Activated effector memory CD4-positive, alpha-beta T cell treated with anti-CD3 and anti-CD28 coated beads, Interleukin-2, amount 50 U/mL, for 16 hours (primary cell): ENCODE results near the gene EYA3.

Experiments
- DNase-seq: peaks from one replicate; pipeline ENCODE4 v3.0.0-alpha.2; 2020

Gene EYA3

GRCh38 chr1:27967106-27967883 is 121.1 kb downstream of the EYA3 start:
- DNase-seq = no peak

DNA sequence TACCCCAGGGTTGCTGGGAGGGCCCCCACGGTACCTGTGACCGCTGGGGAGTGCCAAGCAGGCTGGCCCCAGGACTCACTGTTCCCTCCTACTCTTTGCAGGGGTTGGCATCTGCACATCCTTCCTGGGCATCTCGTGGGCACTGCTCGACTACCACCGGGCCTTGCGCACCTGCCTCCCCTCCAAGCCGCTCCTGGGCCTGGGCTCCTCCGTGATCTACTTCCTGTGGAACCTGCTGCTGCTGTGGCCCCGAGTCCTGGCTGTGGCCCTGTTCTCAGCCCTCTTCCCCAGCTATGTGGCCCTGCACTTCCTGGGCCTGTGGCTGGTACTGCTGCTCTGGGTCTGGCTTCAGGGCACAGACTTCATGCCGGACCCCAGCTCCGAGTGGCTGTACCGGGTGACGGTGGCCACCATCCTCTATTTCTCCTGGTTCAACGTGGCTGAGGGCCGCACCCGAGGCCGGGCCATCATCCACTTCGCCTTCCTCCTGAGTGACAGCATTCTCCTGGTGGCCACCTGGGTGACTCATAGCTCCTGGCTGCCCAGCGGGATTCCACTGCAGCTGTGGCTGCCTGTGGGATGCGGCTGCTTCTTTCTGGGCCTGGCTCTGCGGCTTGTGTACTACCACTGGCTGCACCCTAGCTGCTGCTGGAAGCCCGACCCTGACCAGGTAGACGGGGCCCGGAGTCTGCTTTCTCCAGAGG is 121.9 kb downstream of the EYA3 start:
- no peak for DNase-seq

DNA sequence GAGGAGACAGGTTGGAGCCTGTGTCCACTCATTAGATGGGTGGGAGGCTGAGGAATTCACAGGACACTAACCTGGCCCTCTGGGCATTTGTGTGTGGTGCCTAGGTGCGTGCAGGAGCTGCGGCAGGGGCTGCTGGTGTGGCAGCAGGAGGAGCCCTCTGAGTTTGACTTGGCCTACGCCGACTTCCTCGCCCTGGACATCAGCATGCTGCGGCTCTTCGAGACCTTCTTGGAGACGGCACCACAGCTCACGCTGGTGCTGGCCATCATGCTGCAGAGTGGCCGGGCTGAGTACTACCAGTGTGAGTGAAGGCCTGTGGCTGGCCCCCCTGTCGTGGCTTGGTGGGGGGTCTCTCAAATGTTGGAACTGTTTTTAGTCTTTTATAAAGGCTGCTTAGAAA is 125.0 kb downstream of the EYA3 start:
- DNase-seq = no peak

DNA sequence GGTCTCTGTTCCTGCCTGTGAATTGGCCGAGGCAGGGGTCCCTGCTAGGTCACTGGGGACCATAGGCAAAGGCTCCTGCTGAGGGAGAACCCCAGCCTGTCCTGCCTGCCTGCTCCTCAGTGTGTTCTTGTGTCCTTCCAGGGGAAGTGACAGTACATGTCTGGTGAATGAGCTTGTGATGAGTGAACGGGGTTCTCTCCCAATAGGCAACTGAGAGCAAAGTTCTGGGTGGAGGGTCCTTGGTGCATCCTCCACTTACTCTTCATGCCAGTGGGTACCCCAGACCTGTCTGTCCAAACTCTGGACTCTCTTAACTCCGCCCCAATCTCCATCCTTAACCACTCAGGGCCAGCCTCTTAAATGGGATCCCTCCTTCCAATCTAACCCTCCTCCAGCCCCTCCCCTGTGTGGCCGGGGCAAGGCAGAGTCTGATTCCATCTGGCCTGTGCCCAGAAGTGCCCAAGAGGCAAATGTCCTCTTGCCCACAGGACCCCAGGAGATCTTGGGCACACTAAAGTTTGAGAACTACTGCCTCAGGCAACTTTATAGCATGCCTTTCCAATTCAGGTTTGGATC is 126.7 kb downstream of the EYA3 start:
- DNase-seq = peak; percentile 47

DNA sequence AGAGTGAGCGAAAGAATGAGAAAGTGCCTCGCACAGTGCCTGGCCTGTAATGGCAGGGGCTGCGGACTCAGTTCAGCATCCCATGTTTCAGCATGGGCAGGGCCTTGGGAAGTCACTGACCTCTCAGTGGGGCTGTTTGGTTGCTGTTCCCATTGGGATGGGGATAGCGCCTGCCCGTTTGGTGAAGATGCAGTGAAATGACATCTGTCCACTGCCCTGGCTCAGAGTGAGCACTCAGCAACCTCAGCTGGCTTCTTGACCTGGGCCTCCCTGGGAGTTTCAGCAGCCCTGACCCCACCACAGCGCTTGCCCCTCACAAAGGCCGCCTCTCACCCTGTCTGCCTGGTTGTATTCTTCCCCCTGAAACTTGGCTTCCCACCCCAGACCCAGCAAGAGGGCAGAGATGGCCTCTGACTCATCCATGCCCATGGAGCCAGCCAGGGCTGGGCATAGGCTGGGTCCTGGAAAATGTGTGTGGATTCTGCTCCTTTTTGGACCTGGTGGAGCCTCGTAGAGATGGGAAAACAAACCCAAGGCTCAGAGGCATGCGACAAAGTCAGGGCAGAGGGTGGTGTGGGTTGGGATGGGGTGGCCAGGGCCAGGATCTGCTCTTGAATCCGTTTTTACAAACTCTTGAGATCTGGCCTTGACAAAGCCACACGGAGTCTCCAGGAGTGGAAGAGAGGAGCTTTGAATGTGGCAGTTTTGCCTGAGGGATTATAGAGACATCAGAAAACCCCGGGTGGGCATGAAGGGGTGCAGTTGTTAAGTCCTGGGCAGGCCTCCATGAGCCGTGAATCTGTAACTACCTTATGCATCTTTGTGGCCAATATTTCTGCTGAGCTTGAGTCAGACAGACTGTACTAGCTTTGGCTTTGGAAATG is 127.4 kb downstream of the EYA3 start:
- DNase-seq = peak; percentile 61

DNA sequence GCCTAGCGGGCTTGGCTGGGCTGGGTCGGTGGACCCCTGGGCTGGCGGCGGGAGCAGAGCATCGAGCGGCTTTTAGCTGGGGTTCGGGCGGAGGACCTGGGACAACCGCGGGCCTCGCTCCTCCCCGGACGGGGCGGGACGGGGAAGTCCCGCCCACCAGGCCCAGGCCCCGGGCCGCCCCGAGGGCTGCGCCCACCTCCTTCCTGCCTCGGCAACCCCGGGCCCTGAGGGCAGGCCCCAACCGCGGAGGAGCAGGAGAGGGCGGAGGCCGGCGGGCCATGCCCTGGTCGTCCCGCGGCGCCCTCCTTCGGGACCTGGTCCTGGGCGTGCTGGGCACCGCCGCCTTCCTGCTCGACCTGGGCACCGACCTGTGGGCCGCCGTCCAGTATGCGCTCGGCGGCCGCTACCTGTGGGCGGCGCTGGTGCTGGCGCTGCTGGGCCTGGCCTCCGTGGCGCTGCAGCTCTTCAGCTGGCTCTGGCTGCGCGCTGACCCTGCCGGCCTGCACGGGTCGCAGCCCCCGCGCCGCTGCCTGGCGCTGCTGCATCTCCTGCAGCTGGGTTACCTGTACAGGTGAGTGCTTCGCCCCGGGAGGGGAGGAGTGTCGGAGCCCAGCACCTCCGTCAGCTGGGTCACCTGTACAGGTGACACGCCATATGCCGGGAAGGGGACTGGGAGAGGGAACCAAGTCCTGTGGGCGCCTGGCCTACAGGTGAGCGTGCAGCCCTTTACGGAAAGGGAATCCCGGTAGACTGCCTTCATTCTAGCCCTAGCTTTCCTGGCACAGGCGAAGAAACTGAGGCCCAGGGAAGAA is 128.4 kb downstream of the EYA3 start, which contains the start of gene XKR8:
Gene XKR8 (plus strand): TSS at position 182 of the 812 bp plus-strand sequence. CDS start 97 bp downstream, at position 279.
- peak; percentile 95 for DNase-seq

DNA sequence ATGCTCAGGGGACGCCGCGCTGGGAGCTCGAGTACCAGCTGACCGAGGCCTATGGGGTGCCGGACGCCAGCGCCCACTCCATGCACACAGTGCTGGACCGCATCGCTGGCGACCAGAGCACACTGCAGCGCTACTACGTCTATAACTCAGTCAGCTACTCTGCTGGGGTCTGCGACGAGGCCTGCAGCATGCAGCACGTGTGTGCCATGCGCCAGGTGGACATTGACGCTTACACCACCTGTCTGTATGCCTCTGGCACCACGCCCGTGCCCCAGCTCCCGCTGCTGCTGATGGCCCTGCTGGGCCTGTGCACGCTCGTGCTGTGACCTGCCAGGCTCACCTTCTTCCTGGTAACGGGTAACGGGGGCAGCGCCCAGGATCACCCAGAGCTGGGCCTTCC is 129.9 kb downstream of the EYA3 start:
- DNase-seq = no peak

DNA sequence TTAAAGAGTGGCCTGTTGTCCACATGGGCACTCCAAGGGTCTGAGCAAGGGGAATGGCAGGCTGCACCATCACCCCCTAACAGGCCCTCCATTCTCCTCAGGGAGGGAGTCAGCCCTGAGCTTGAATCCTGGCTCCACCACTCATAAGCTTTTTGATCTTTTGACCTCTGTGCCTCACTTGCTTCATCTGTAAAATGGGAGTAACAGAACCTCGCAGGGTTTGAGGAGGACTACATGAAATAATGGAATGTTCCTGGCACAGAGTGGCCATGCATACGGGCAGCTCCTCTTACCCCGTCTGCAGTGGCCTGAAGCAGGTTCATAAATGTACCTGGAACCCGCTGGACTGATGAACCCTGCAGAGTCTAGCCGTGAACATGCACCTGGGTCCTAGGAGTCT is 130.8 kb downstream of the EYA3 start:
- no peak for DNase-seq

GRCh38 chr1:27956761-27957160 is 131.6 kb downstream of the EYA3 start:
- no peak for DNase-seq

- no peak for DNase-seq
Measured at GRCh38 chr1:27955076-27955475, 133.3 kb downstream of the EYA3 start.

DNA sequence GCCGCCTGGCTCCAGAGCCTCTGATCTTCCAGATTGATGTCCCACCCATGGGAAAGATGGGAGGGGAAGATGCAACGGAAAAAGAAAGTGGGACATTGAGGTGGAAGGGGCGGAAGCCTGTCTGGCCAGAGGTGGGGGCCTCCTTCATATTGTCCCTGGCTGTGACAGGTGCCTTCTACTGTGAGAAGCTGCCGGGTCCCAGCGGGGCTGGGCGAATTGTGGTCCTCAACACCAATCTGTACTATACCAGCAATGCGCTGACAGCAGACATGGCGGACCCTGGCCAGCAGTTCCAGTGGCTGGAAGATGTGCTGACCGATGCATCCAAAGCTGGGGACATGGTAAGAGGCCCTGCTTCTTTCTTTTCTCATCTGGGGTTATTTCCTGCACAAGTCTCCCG is 134.2 kb downstream of the EYA3 start:
- no peak for DNase-seq

- DNase-seq = no peak
Measured at GRCh38 chr1:27952147-27952546, 136.3 kb downstream of the EYA3 start.

DNA sequence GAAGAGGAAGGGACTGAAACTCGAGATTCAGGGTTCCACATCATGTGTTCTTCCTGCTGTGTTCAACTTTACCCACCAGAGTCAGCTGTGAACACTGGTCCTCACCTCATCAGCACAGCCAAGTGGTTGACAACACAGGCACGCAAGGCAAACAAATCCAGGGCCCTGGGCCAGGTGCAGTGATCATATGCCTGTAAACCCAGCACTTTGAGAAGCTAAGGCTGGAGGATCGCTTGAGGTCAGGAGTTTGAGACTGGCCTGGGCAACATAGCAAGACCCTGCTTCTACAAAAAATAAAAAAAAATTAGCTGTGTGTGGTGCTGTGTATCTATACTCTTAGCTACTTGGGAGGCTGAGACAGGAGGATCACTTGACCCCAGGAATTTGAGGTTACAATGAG is 137.0 kb downstream of the EYA3 start:
- no peak for DNase-seq

- DNase-seq = no peak
Measured at GRCh38 chr1:27949027-27949426, 139.4 kb downstream of the EYA3 start.

DNA sequence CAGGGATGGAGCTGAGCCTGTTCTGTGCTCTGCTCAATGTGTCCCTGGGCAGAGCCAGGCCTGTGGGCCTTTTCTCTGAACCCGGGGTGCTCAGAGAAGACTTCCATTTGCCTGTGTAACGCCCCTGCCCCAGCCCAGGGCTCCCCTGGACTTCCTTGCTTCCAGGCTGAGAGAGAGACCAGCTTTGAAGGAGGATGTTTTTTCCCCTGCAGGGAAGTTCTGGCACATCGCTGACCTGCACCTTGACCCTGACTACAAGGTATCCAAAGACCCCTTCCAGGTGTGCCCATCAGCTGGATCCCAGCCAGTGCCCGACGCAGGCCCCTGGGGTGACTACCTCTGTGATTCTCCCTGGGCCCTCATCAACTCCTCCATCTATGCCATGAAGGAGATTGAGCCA is 143.4 kb downstream of the EYA3 start:
- no peak for DNase-seq

DNA sequence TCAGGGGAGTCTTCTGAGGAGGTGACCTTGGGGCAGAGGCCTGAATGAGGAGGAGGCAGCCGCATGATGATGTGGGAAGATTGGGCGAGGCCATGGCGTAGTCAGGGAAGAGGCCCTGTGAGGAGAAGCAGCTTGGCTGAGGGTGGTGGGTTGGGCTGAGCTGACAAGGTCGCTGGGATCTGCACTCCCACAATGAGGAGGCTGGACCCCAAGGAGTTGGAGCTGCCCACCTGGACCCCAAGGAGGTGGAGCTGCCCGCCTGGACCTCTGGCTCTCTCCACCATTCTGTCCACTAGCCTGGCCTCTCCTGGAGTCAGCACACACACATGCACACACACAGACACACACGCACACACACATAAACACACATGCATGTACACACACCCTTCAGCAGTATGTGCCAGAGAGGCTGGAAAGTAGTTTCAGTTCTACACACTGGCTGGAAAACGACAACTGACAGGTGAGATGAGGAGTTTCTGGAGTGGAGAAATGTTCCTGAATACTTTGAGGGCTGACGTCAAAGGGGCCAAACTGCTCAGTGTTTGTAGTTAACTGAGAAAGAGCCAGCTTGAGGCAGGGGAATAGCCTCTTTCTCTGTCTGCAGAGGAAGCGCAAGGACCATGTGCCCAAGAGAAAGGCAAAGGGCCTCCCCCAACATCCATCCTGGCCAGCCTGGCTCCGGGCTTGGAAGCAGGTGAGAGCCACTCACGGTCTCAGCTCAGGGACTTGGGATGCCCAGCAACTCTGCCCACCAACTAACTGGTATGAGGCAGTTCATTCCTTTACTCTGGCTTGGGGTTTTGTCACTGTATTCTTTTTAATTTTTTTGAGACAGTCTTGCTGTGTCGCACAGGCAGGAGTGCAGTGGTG is 146.5 kb downstream of the EYA3 start:
- DNase-seq = no peak

DNA sequence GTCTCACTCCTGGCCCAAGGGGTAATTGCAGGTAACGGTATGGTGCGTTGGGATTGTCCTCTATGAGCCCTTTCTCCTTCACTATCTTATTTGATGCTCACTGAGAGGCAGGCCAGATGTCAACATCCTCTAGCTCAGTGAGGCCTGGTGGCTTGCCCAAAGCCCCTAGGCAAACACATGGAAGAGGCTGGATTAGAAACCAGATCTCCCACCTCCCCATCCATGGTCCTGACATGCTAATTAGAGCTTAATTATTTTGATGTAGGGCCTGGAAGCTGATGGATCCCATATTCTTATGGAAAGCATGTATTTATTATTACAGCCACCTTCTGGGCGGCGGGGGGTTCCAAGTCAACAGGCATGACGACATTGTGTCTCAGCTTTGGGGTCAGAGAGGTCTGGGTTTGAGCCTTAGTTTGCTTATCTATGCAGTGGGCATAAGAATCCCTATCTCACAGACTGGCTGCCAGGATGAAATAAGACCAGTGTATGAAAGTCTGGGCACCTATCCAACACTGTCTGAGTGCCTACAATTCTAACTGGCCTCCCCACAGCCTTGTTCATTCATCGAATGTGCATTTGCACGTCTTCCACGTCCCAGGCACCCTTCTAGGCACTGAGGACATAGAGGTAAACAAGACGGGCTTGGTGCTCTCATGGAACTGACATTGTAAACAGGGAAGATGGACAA is 147.4 kb downstream of the EYA3 start:
- DNase-seq = no peak

GRCh38 chr1:27940297-27940696 is 148.1 kb downstream of the EYA3 start:
- DNase-seq = peak; percentile 88

GRCh38 chr1:27938488-27938887 is 149.9 kb downstream of the EYA3 start:
- DNase-seq = no peak

- no peak for DNase-seq
Measured at GRCh38 chr1:27937524-27937836, 150.9 kb downstream of the EYA3 start.

DNA sequence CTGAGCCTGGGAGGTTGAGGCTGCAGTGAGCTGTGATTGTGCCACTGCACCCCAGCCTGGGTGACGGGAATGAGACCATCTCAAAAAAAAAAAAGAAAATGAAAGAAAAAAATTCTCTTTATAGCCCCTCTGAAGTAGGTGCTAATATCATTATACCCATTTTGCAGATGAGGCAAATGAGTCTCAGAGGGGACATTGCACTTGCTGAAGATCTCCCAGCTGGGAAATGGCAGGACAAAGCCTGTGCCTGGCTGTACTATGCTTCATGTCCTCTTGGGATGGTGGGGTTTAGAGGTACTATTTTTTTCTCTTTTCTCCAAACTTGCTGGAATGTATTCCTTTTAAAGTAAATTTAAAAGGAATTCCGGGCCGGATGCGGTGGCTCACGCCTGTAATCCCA is 152.0 kb downstream of the EYA3 start:
- no peak for DNase-seq
